HepG2 (cell line): ENCODE data around the gene TASP1. TPM values are rescaled to one million over a fixed set of nuclear protein-coding genes. Genes with fewer than 3 reads are reported as not detected.
A peak's percentile ranks its signal among the peaks of the same experiment; 100 is the strongest.

Experiments used
- ADNP ChIP-seq: sonication (generic); formaldehyde crosslinking; IDR thresholded peaks from 2 replicates; pipeline ENCODE4 v1.4.0; 2020; ENCODE audit warnings: missing genetic modification reagents
- CC2D1A ChIP-seq: sonication (generic); formaldehyde crosslinking; IDR thresholded peaks from 2 replicates; pipeline ENCODE4 v1.8.1; 2023; ENCODE audit warnings: mild to moderate bottlenecking, missing genetic modification reagents
- E2F5 ChIP-seq: sonication (generic); formaldehyde crosslinking; conservative IDR thresholded peaks from 2 replicates; pipeline ENCODE4 v1.4.0; 2020; ENCODE audit warnings: missing genetic modification reagents
- HHEX ChIP-seq: IDR thresholded peaks from 2 replicates; pipeline ENCODE4 v1.6.1; 2016; ENCODE audit warnings: control low read depth
- HINFP ChIP-seq: sonication (generic); formaldehyde crosslinking; IDR thresholded peaks from 2 replicates; pipeline ENCODE4 v1.4.0; 2020; ENCODE audit warnings: low read depth, mild to moderate bottlenecking, missing genetic modification reagents
- HNRNPL ChIP-seq: fragments of 200-400 bp; formaldehyde crosslinking; IDR thresholded peaks from 2 replicates; pipeline ENCODE4 v1.6.1; 2017; ENCODE audit warnings: mild to moderate bottlenecking, low read depth, low read length
- JUNB ChIP-seq: sonication (generic); formaldehyde crosslinking; IDR thresholded peaks from 2 replicates; pipeline ENCODE4 v1.8.0; 2022; ENCODE audit warnings: missing genetic modification reagents, mild to moderate bottlenecking, borderline replicate concordance
- MEIS2 ChIP-seq: sonication (generic); formaldehyde crosslinking; IDR thresholded peaks from 2 replicates; pipeline ENCODE4 v1.9.0; 2021; ENCODE audit warnings: mild to moderate bottlenecking, missing genetic modification reagents
- MXD4 ChIP-seq: IDR thresholded peaks from 2 replicates; pipeline ENCODE4 v1.6.1; 2016; ENCODE audit warnings: mild to moderate bottlenecking, missing biosample characterization, missing genetic modification reagents
- PHF5A ChIP-seq: IDR thresholded peaks from one replicate; pipeline ENCODE4 v1.6.1; 2018; ENCODE audit warnings: low read depth, missing genetic modification reagents; ENCODE audit not compliant: unreplicated experiment
- SRF ChIP-seq: IDR thresholded peaks from 2 replicates; pipeline ENCODE4 v1.6.1; 2011; ENCODE audit warnings: mild to moderate bottlenecking, low read depth, low read length, moderate library complexity
- SRSF1 ChIP-seq: fragments of 200-400 bp; formaldehyde crosslinking; optimal IDR thresholded peaks from 2 replicates; pipeline ENCODE3; 2017; ENCODE audit warnings: mild to moderate bottlenecking, low read depth, low read length, moderate library complexity
- TAF15 ChIP-seq: fragments of 200-400 bp; formaldehyde crosslinking; IDR thresholded peaks from one replicate; pipeline ENCODE4 v1.6.1; 2018; ENCODE audit warnings: mild to moderate bottlenecking, low read depth, low read length; ENCODE audit not compliant: poor library complexity, severe bottlenecking
- THAP9 ChIP-seq: sonication (generic); formaldehyde crosslinking; IDR thresholded peaks from 2 replicates; pipeline ENCODE4; 2020; ENCODE audit warnings: missing genetic modification reagents, mild to moderate bottlenecking, borderline replicate concordance
- ZBTB14 ChIP-seq: sonication (generic); formaldehyde crosslinking; IDR thresholded peaks from 2 replicates; pipeline ENCODE4 v1.4.0; 2020; ENCODE audit warnings: missing genetic modification reagents
- ZMAT5 ChIP-seq: sonication (generic); formaldehyde crosslinking; IDR thresholded peaks from 2 replicates; pipeline ENCODE4 v1.5.0; 2020; ENCODE audit warnings: mild to moderate bottlenecking, low read depth, missing genetic modification reagents, borderline replicate concordance
- ZNF460 ChIP-seq: sonication (generic); formaldehyde crosslinking; IDR thresholded peaks from 2 replicates; pipeline ENCODE4 v1.5.1; 2020; ENCODE audit warnings: missing genetic modification reagents, mild to moderate bottlenecking, borderline replicate concordance
- ZNF496 ChIP-seq: sonication (generic); formaldehyde crosslinking; IDR thresholded peaks from 2 replicates; pipeline ENCODE4 v1.8.1; 2023; ENCODE audit warnings: mild to moderate bottlenecking, moderate library complexity, missing genetic modification reagents; ENCODE audit not compliant: insufficient replicate concordance
- ZNF639 ChIP-seq: conservative IDR thresholded peaks from 2 replicates; pipeline ENCODE4 v1.6.1; 2018; ENCODE audit warnings: missing genetic modification reagents
- ZNF678 ChIP-seq: sonication (generic); formaldehyde crosslinking; IDR thresholded peaks from 2 replicates; pipeline ENCODE4 v1.4.0; 2020; ENCODE audit warnings: mild to moderate bottlenecking, missing genetic modification reagents
- polyA plus RNA-seq, 8 experiments: library from polyadenylated mRNA; depleted of rRNA in 3 of 8; stranded (reverse) in 7 of 8; unstranded in 1 of 8; fragments of >200 nt; fragmentation: Illumina TruSeq in 4 of 8; extraction: Trizol in 4 of 8; gene quantifications; 2 replicates each; pipeline versions ENCODE4 v1.2.1 to v1.2.3, GENCODE V29; 2011 to 2016; ENCODE audit warnings: low read depth in 4 of 8, missing spikeins in 1 of 8, mixed read lengths in 1 of 8; ENCODE audit not compliant: insufficient read depth in 1 of 8
- total RNA-seq, 5 experiments: library from RNA; depleted of rRNA; stranded (reverse); fragments of >200 nt; fragmentation: Illumina TruSeq; extraction: Trizol; gene quantifications; 2 replicates each; pipeline ENCODE4 v1.2.3, GENCODE V29; 2016; ENCODE audit warnings: low read depth in 1 of 5

TASP1 gene
- total and polyA plus RNA-seq, 2 of the 13 experiments (the other 11 are each of a cell fraction or from before 2014, with no cell fraction given), result 10.0 to 25.2 TPM

- TF ChIP-seq THAP9 (CRISPR knock-in tag) (no peak), ADNP (no peak), MEIS2 (0 out of 2 replicates have a peak, but pooled peaks have one; percentile 48), CC2D1A (peak; percentile 87; the same call in 1 of the 2 replicates), PHF5A (CRISPR knock-in tag) (no peak), ZNF678 (CRISPR knock-in tag) (no peak), ZNF639 (CRISPR knock-in tag) (no peak), MXD4 (CRISPR knock-in tag) (no peak), HHEX (CRISPR knock-in tag) (0 out of 2 replicates have a peak, but pooled peaks have one; percentile 24), JUNB (CRISPR knock-in tag) (peak; percentile 92), HNRNPL (no peak), ZNF460 (peak; percentile 9; the same call in 1 of the 2 replicates), HINFP (no peak), ZNF496 (CRISPR knock-in tag) (no peak), ZBTB14 (CRISPR knock-in tag) (no peak), E2F5 (CRISPR knock-in tag) (no peak), ZMAT5 (CRISPR knock-in tag) (no peak), TAF15 (no peak), SRF (no peak), SRSF1 (no peak)
These were observed 42.8 kb upstream of the TASP1 start (continued) for GRCh38 chr20:13681248-13682125.
